Activated T-helper 1 cell treated with Interleukin-2 at 50 U/mL for 16 hours (primary cell): ENCODE measurements around the gene CLEC20A.

ENCODE experiments used
- DNase-seq: peaks from one replicate; pipeline ENCODE4 v3.0.0-alpha.2; 2020; ENCODE audit warnings: low read depth

The CLEC20A gene

DNA sequence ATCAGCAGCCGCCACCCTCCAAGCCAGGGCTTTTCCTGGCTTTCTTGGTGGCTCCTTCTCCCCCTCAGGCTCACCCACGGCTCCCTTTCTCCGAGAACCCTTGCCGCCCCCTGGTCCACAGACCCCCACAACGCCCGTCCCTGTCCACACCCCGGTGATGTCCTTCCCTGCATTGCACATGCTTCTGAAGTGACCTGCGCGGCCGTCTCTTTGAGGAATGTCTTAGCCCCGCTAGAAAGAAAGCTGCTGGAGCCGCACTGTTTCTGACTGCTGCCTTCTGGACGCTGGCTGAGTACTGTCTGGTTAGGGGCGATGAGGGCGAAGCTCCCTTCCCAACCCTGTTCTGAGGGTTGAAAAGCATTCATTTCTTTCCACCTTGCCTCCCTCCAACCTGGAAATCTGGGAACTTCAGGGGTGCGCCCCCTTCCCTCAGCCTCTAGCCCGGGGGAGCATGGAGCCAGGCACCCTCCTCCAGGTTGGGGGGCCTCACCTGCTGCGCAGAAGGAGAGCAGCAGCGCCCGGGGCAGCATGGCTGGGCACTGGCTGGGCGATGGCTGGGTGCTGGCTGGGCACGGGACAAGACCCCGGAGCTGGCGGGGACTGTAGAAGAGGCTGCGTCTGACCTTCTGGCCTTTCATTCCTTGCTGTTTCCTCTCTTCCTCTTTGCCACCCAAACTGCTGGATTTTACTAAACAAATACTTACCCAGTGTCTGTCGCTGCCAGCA is at the start of gene CLEC20A:
TSS of gene CLEC20A (minus strand) at position 555 of the 726 bp plus-strand sequence. CDS start at position 530, 25 bp downstream.
- DNase-seq, result no peak

DNA sequence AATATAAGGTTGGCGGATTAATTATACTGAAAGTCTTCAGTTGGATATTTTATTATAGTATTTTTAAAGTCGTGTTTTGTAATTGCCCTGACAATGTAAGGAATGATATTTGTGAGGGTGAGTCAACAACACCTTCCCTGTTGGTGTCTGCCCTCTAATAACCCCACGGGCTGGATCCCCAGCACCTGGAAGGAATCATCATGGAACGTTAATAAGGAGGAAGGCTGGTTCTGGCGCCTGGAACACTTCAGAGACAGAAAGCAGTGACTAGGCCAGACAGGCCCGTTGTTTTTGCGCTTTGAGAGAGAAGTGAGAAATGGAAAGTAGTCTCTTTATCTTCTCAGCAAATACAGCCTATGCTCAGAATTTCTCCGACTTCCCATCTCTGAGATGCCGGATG is 47.8 kb upstream of the CLEC20A start:
- no peak for DNase-seq

GRCh38 chr1:178543290-178543607 is 46.5 kb upstream of the CLEC20A start:
- no peak for DNase-seq

DNA sequence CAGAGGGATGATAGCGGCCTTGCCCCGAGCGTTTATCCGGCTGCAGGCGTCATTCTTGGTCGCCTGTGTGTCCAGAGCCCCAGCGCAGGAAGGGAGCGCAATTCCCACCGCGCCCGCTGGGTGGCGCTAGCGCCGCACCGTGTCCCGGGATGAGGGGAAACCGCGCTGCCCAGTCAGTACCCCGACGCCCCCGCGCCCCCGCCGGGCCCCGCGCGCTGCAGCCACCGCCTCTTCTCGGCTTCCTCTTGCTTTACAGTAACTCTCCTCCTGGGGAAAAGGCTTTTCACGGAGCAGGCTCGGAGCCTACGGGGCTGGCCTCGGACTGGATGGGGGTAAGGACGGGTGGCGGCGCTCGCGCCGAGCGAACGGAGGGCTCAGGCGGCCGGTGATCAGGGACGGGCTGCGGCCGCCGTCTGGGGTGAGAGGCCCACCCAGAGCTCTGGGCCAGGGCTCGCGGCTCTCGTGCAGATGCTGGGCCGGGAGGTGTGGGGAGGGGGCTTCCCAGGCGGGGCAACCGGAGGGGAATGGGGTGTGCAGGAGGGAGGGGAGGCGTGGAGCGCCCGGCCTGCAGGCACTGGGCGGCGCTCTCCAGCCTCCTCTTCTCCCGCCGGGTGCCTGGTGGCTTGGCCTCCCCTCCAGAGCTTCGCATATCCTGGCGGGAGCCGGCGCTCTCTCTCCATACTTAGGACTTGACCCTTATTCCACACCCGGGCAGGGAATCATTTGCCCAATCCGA is 46.0 kb upstream of the CLEC20A start:
- peak; percentile 75 for DNase-seq

DNA sequence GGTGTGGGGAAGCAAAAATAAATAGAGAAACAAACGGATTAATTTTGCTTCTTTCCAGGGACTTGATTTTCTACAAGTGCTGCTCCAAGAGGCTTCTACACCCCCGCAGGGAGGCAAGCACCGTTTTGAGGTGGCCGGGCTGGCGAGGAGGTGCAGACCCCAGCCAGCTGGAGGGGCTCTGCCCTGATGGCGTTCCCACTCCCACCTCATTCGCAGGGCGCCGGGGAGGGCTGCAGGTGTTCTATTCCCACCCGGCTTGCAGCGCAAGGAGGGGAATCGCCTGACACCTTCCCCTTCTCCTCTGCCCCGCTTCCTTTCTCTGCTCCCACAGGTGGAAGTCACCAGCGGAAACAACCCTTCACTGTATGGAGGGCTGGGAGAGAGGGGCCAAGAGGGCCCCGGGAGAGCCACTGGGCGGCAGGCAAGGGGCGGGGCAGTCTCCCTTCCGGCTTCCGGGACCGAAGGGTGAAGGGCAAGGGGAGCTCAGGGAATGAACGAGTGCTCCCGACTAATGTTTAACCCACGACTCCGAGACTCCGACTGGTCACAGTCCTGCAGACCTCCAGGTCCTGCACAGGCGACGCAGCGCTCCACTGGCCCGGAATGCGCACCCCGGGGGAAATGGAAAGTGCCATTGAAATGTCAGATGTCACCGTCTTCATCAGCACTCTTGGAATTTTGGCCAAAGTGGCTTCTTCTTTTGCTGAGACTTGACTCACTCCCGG is 45.2 kb upstream of the CLEC20A start:
- DNase-seq, result peak; percentile 22

DNA sequence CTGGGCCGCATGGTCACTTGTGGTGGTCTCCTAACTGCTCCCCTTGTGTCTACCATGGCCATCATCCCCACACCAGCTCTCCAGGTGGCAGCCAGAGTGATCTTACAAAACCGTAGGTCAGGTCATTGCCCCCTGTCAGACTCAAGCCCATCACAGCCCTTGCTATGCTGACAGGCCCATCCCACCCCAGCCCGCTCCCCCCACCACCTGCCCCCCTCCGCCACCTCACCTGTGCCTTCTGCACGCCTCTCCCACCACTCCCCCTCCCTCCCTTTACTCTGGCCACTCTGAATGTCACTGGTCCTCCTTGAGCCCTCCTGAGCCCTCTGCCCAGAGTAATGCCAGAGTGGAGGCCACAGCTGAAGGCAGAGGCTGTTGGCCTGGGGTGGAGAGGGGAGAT is 44.6 kb upstream of the CLEC20A start:
- no peak for DNase-seq

DNA sequence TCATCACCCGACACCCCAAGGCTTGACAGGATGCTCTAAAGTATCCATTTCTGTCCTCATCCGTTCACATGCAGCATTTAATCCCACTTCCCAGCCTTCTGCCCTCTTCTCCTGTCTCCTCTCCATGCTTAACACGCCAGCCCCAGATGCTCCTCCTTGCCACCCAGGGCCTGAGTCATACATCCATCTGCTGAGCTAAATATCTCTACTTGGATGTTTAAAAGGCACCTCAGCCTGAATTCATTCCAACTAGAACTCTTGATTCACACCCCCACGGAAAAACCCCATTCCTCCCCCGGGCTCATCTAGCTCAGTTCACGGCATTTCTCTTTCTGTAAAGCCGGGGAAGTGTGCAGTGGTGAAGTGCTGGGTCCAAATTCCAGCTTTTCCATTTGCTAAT is 43.9 kb upstream of the CLEC20A start:
- no peak for DNase-seq

GRCh38 chr1:178540204-178540603 is 43.4 kb upstream of the CLEC20A start:
- DNase-seq, result no peak

DNA sequence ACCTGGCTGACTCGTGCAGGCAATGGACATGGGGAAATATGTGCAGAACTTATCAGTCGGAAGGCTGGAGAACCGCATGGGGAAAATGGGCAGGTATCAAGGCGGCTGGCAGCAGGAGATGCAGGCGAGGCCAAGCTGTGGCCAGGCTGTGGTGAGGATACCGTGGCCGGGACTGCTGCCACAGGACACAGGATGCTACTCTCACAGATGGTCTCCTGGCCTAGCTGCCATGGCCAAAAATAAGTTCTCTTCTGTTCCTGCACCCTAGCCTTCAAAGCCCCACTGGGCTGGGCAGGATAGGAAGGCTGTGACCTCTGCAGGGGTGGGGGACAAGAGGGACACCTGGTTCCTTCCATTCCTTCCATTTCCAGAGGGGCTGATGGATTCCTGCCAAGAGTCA is 42.5 kb upstream of the CLEC20A start:
- no peak for DNase-seq

GRCh38 chr1:178538192-178538916 is 41.6 kb upstream of the CLEC20A start:
- no peak for DNase-seq

GRCh38 chr1:178537382-178538090 is 40.8 kb upstream of the CLEC20A start:
- DNase-seq, result no peak

DNA sequence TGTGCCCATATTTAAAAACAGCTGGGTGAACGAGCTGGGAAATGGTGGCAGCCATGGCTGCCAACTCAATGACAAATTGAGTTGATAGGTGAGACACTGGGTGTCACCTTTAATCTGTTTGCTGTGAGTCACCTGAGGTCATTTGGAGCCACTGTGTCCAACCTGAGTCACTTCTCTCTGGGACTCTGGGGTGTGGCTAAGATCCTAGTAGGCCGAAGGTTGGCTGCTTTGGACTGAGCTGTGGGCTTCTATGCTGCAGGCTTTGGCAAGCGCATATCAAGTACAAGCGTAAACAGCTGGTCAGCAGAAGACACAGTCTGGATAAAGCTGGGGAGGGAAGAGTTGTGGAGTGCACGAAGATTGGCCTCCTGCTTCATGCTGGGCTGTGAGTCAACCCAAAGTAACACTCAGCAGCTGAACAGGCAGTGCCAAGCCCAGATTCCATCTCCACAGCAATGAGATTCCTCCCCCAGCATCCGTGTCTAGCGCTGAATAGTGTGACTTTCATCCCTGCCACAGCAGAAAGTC is 40.1 kb upstream of the CLEC20A start:
- no peak for DNase-seq

GRCh38 chr1:178536329-178536728 is 39.6 kb upstream of the CLEC20A start:
- no peak for DNase-seq

DNA sequence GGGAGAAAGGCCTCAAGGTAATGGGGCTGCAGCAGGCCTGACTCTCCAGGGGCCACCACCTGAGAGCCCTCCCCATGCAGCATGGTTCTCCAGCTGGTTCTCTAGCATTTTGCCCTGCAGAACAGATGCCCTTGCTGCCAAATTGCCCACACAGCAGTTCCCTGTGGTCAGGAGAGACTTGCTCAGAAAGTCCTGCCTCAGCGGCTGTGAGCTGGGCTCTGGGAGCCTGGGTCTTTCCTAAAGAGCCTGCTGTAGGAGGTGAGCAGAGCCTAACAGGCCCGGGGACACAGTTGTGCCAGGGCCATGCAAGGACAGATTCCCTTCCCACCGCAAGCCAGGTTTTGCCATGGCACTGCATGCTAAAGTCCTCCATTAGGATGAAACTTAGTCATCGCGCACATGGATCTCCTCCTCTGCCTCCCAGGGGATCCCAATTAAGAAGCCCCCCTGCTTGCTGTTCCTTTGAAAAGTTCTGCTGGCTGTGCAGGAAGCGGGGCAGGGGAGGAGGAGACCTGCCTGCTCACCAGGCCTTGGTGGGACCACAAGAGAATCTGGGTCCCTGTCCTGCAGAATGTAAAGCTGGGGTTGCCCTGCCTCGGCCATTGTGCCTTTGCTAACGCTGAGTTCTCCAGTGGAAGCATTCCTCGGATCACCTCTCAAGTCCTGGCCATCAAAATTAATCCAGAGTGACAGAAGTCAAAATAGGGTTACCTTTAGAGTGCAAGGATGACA is 37.5 kb upstream of the CLEC20A start:
- DNase-seq, result no peak

DNA sequence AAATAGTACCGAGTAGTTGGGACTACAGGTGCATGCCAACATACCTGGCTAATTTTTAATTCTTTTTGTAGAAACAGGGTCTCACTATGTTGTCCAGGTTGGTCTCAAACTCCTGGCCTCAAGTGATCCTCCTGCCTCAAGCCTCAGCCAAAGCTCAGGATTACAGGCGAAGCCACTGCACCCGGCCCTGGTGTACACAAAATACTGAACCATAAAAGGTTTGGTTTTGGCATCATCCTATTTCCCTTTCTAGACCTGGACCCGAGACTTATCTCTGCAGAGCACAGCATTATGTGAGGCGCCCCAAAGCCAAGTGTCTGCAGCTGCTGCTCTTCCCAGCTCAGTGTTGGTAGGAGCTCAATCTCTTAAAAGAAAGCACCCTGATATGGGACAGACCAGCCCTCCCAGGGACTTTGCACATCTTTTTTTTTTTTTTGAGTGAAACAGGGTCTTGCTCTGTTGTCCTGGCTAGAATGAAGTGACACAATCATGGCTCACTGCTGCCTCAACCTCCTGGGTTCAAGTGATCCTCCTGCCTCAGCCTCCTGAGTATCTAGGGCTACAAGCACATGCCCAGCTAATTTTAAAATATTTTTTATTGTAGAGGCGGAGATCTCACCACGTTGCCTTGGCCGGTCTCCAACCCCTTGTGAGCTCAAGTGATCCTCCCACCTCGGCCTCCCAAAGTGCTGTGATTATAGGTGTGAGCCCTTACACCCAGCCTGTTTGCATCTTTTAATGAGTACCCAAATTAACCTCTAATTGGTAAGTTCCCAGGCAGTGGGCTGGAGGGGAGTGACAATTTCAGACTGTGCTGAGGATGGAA is 36.6 kb upstream of the CLEC20A start:
- no peak for DNase-seq

DNA sequence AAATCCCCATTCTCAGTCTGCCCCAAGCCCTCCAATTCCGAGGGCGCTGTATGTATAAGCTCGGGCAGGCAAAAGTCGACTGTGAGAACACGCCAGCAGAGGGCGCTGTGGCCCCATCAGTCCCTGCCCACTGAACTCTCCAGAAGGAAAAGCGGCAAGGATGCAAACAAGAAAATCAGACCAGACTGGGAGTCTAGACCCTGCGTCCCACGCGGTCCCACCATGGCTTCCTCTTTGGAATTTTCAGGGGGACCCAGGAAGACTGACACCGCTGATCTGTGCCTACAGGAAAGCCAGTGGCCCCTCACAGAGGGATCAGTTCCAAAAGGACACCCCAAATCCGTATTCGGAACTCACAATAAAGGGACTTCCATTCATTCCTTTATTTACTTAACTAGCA is 35.6 kb upstream of the CLEC20A start:
- peak; percentile 49 for DNase-seq

GRCh38 chr1:178531887-178532286 is 35.1 kb upstream of the CLEC20A start:
- no peak for DNase-seq

DNA sequence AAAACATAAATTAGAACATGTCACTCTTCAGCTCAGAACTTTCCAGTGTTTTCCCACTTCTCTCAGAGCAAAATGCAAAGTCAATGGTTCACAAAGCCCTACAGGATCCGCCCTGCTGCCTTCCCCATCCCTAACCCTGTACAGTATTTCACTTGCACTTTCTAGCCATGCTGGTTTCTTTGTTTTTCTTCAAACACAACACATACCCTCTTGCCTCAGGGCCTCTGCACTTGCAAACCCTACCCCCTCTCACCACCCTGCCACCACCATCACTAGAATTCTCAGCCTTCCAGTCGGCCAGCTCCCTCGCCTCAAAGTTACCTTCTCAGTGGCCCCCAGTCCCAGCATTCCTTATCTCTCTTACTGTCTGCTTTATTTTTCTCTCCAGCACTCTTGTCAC is 33.7 kb upstream of the CLEC20A start:
- DNase-seq, result no peak

DNA sequence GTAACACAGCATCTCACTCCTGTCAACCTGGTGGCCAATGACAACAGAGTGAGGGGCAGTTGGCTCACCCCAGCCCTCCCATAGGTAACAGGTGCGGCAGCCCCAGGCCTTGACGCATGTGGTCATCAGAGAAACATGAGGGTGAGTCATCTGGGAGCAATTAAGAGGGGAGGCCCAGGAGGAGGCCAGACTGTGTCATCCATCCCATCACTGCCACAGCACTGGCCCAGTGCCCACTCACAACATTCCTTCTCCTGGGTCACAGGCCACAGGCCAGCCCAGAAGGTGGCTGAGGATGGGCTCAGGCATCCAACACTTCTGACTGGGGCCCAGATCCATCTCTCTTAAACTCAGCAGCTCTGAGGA is 33.3 kb upstream of the CLEC20A start:
- DNase-seq, result no peak
